ENCODE data around the gene FOXJ3.

FOXJ3 gene

DNA sequence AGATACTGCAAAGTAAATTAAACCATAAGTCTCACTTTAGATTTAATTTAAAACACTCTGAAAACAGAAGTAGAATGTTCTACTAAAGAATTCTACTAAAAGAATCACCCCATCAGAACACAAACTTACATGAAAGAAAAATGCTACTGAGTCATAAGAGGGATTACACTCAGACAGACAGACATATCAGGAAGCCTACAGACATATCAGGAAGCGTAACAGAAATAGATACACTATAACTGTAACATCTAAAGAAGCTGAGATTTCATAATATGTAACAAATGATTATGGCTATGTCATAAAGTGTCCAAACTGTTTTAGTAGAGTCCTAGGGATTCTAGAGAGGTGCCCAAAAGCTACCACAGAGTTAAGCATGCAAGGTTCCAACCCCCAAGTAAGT, 23.9 kb downstream of the FOXJ3 start:
- DNase-seq (ENCODE audit: extremely low spot score), result no peak
- ChIA-PET CTCF (interaction anchor here (1.0 kb wide), 1 partner anchor 17 kb away, joined by 3 read pairs; no protein-coding TSS in a partner anchor), POLR2A (no interaction called here)
- TF ChIP-seq TARDBP (IDR thresholded peaks at IDR 0.05), result no peak
- no peak for TF ChIP-seq FOXK2 (IDR thresholded peaks at IDR 0.05)

DNA sequence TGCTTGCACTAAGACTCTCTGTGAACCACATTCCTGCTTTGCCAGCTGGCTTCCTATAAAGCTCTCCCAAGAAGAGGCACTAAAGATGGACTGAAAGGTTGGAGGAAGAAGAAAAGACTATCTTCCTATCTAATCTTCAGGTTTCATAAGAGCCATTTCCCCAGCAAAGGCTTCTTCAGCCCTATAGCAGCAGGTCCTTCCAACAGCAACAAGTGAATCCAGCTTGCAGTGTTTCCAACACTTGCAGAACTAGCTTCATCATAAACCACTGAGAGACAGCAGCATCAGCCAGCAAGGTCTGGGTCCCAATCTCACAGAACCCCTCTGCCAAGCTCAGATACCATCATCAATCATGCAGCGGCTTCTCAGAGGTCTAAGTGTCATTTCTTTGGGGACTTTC, 28.1 kb downstream of the FOXJ3 start:
- ChIA-PET CTCF (no interaction called here), POLR2A (no interaction called here)
- no peak for TF ChIP-seq TARDBP (IDR thresholded peaks at IDR 0.05)
- no peak for TF ChIP-seq BHLHE40 (IDR thresholded peaks at IDR 0.05; ENCODE audit: borderline replicate concordance)
- TF ChIP-seq ZNF384 (IDR thresholded peaks at IDR 0.05), result no peak
- TF ChIP-seq ARNT (IDR thresholded peaks at IDR 0.05), result no peak
- TF ChIP-seq CTBP1 (IDR thresholded peaks at IDR 0.05; ENCODE audit: borderline replicate concordance), result no peak
- no peak for TF ChIP-seq ELF4 (IDR thresholded peaks at IDR 0.05)
- TF ChIP-seq SP1 (IDR thresholded peaks at IDR 0.05), result no peak
- TF ChIP-seq LEF1 (IDR thresholded peaks at IDR 0.05; ENCODE audit: borderline replicate concordance), result no peak
- no peak for TF ChIP-seq FOXK2 (IDR thresholded peaks at IDR 0.05)
- TF ChIP-seq FOXM1 (IDR thresholded peaks at IDR 0.05; ENCODE audit: borderline replicate concordance), result no peak
- TF ChIP-seq L3MBTL2 (conservative IDR thresholded peaks at IDR 0.05), result no peak
- no peak for TF ChIP-seq NFRKB (IDR thresholded peaks at IDR 0.05)
- DNase-seq (ENCODE audit: extremely low spot score), result no peak

DNA sequence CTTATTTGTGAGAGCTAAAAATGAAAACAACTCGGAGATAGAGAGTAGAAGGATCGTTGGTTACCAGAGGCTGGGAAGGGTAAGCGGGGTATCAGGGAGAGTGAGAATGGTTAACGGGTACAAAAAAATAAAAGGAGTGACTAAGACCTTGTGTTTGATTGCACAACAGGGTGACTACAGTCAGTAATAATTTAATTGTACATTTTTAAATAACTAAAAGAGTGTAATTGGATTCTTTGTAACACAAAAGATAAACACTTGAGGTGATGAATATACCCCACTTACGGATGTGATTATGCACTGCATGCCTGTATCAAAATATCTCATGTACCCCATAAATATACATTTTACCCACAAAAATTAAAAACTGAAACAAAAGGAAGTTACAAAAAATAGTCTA, 29.4 kb downstream of the FOXJ3 start:
- POLR2A ChIA-PET, result no interaction called here

DNA sequence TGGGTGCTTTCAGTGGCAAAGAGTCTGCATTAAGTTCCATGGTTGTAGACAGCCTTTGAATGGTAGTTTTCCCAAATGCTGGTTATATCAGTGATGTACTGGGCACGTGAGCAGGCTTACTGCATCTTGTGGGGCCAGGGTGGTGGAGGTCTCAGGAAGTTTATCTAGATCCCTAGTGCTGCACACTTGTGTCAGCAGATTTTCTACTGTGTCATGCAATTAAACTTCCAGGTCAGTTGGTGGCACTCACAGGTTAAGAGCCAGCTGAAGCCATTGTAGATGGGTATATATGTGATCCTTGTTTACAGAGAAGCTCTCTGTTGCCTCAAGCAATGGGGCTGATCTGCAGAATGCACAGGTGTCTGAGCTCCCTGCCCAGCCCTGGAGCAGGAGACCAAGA, 33.0 kb downstream of the FOXJ3 start:
- TF ChIP-seq FOXK2 (IDR thresholded peaks at IDR 0.05) (no peak), ARNT (IDR thresholded peaks at IDR 0.05) (no peak), FOXA1 (IDR thresholded peaks at IDR 0.05) (no peak), CTBP1 (IDR thresholded peaks at IDR 0.05; ENCODE audit: borderline replicate concordance) (no peak), SP1 (IDR thresholded peaks at IDR 0.05) (no peak), ZNF384 (IDR thresholded peaks at IDR 0.05) (no peak), TARDBP (IDR thresholded peaks at IDR 0.05) (no peak), SUZ12 (IDR thresholded peaks at IDR 0.05) (no peak)
- TF ChIP-seq, protein P1, sequence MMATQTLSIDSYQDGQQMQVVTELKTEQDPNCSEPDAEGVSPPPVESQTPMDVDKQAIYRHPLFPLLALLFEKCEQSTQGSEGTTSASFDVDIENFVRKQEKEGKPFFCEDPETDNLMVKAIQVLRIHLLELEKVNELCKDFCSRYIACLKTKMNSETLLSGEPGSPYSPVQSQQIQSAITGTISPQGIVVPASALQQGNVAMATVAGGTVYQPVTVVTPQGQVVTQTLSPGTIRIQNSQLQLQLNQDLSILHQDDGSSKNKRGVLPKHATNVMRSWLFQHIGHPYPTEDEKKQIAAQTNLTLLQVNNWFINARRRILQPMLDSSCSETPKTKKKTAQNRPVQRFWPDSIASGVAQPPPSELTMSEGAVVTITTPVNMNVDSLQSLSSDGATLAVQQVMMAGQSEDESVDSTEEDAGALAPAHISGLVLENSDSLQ (IDR thresholded peaks at IDR 0.05), result no peak
- CTCF ChIA-PET, result no interaction called here
- POLR2A ChIA-PET, result interaction anchor here (0.5 kb wide), 1 partner anchor 49 kb away, joined by 3 read pairs; no protein-coding TSS in a partner anchor
- no peak for DNase-seq (ENCODE audit: extremely low spot score)

More for the DNA sequence above, 29.4 kb downstream of the FOXJ3 start:
- TF ChIP-seq FOXK2 (IDR thresholded peaks at IDR 0.05) (no peak), SUZ12 (IDR thresholded peaks at IDR 0.05) (no peak), HDGF (IDR thresholded peaks at IDR 0.05; ENCODE audit: borderline replicate concordance) (no peak), LEF1 (IDR thresholded peaks at IDR 0.05; ENCODE audit: borderline replicate concordance) (no peak), L3MBTL2 (conservative IDR thresholded peaks at IDR 0.05) (no peak), FOXA1 (IDR thresholded peaks at IDR 0.05) (no peak), FOXM1 (IDR thresholded peaks at IDR 0.05; ENCODE audit: borderline replicate concordance) (no peak), NFRKB (IDR thresholded peaks at IDR 0.05) (no peak), TARDBP (IDR thresholded peaks at IDR 0.05) (no peak), SP1 (IDR thresholded peaks at IDR 0.05) (no peak)
- TF ChIP-seq, protein P1 (IDR thresholded peaks at IDR 0.05), result no peak
- CTCF ChIA-PET, result no interaction called here
- no peak for DNase-seq (ENCODE audit: extremely low spot score)

DNA sequence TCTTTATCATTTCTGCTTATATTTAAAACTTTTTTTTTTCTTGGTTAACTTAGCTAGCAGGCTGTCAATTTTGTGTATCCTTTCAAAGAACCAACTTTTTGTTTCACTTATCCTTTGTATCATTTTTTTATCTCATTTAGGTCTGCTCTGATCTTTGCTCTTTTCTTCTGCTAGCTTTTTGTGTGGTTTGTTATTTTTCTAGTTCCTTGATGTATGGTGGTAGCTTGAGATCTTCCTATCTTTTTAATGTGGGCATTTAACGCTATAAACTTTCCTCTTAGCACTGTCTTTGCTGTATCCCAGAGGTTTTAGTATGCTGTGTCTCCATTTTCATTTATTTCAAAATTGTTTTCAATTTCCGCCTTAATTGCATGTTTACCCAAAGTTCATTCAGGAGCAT, 36.5 kb downstream of the FOXJ3 start:
- CTCF ChIA-PET, result no interaction called here
- DNase-seq (ENCODE audit: extremely low spot score), result no peak
- POLR2A ChIA-PET, result no interaction called here
- no peak for TF ChIP-seq FOXK2 (IDR thresholded peaks at IDR 0.05)
- TF ChIP-seq ARNT (IDR thresholded peaks at IDR 0.05), result no peak
- no peak for TF ChIP-seq ELF4 (IDR thresholded peaks at IDR 0.05)
- TF ChIP-seq, protein P1 (IDR thresholded peaks at IDR 0.05), result no peak
- TF ChIP-seq ZNF384 (IDR thresholded peaks at IDR 0.05), result no peak
- no peak for TF ChIP-seq TARDBP (IDR thresholded peaks at IDR 0.05)

DNA sequence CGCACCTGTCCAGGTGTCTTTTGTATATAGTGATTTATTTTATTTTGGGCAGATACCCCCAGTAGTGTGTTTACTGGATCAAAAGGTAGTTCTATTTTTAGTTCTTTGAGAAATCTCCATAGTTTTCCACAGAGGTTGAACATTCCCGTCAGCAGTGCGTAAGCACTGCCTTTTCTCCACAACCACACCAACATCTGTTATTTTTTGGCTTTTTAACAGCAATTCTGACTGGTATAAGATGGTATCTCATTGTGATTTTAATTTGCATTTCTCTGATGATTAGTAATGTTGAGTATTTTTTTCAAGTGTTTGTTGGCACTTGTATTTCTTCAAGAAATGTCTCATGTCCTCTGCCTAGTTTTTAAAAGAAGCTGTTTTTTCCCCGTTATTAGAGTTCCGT, 39.2 kb downstream of the FOXJ3 start:
- no peak for DNase-seq (ENCODE audit: extremely low spot score)
- CTCF ChIA-PET, result no interaction called here
- TF ChIP-seq CTBP1 (IDR thresholded peaks at IDR 0.05; ENCODE audit: borderline replicate concordance), result no peak
- no peak for TF ChIP-seq ARNT (IDR thresholded peaks at IDR 0.05)
- TF ChIP-seq NFRKB (IDR thresholded peaks at IDR 0.05), result no peak
- no peak for TF ChIP-seq ELF4 (IDR thresholded peaks at IDR 0.05)
- TF ChIP-seq, protein P1 (IDR thresholded peaks at IDR 0.05), result no peak
- no peak for TF ChIP-seq SUZ12 (IDR thresholded peaks at IDR 0.05)
- no peak for TF ChIP-seq ZNF384 (IDR thresholded peaks at IDR 0.05)
- TF ChIP-seq BHLHE40 (IDR thresholded peaks at IDR 0.05; ENCODE audit: borderline replicate concordance), result no peak
- TF ChIP-seq HDGF (IDR thresholded peaks at IDR 0.05; ENCODE audit: borderline replicate concordance), result no peak
- no peak for TF ChIP-seq FOXM1 (IDR thresholded peaks at IDR 0.05; ENCODE audit: borderline replicate concordance)
- POLR2A ChIA-PET, result no interaction called here

DNA sequence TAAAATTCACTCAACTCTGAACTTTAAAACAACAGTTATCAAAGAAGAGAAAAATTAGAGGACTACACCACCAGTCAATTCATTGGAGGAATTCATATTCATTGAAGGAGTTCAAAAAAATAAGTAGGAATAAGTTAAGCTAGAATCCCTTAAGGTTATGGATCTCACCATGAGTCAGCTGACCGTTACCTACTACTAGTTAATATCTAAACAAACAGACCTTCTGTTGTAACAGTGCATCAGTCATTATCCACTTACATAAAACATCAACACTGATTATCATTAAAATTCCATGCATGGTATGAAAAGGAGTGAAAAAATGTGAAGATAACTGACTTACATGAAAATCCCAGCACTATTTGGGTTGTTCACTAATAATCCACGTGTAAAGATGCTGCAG, 44.9 kb downstream of the FOXJ3 start:
- CTCF ChIA-PET, result no interaction called here
- TF ChIP-seq SUZ12 (IDR thresholded peaks at IDR 0.05), result no peak
- TF ChIP-seq NFRKB (IDR thresholded peaks at IDR 0.05), result no peak
- no peak for TF ChIP-seq FOXK2 (IDR thresholded peaks at IDR 0.05)
- TF ChIP-seq CTBP1 (IDR thresholded peaks at IDR 0.05; ENCODE audit: borderline replicate concordance), result no peak
- TF ChIP-seq HDGF (IDR thresholded peaks at IDR 0.05; ENCODE audit: borderline replicate concordance), result no peak
- no peak for TF ChIP-seq FOXM1 (IDR thresholded peaks at IDR 0.05; ENCODE audit: borderline replicate concordance)
- TF ChIP-seq SP1 (IDR thresholded peaks at IDR 0.05), result no peak
- TF ChIP-seq ELF4 (IDR thresholded peaks at IDR 0.05), result no peak
- TF ChIP-seq ZNF384 (IDR thresholded peaks at IDR 0.05), result no peak
- TF ChIP-seq BHLHE40 (IDR thresholded peaks at IDR 0.05; ENCODE audit: borderline replicate concordance), result no peak
- TF ChIP-seq, protein P1 (IDR thresholded peaks at IDR 0.05), result no peak
- TF ChIP-seq L3MBTL2 (conservative IDR thresholded peaks at IDR 0.05), result no peak
- no peak for TF ChIP-seq TARDBP (IDR thresholded peaks at IDR 0.05)
- no peak for TF ChIP-seq FOXA1 (IDR thresholded peaks at IDR 0.05)
- no peak for TF ChIP-seq LEF1 (IDR thresholded peaks at IDR 0.05; ENCODE audit: borderline replicate concordance)
- TF ChIP-seq ARNT (IDR thresholded peaks at IDR 0.05), result no peak
- DNase-seq (ENCODE audit: extremely low spot score), result no peak
- POLR2A ChIA-PET, result no interaction called here
